B cell (primary cell): ENCODE results near the gene ANKRD9.

Source experiments
- CTCF ChIP-seq: fragments of 200-600 bp; IDR thresholded peaks from one replicate; pipeline ENCODE4 v1.8.0; 2022; ENCODE audit warnings: antibody characterized with exemption, mild to moderate bottlenecking
- EZH2 ChIP-seq: IDR thresholded peaks from 2 replicates; pipeline ENCODE4 v1.6.1; 2012; ENCODE audit warnings: borderline replicate concordance, low read depth, mild to moderate bottlenecking, moderate library complexity, low read length; ENCODE audit not compliant: insufficient read depth, poor library complexity, severe bottlenecking

GRCh38 chr14:102525929-102526497, 16.4 kb upstream of the ANKRD9 start:
- no peak for TF ChIP-seq CTCF
- TF ChIP-seq EZH2, result no peak
